NT2/D1 (cell line): ENCODE data around the gene TGM5.

Experiments used
- DNase-seq: peaks from one replicate; pipeline ENCODE4 v3.0.0-alpha.2; 2011; ENCODE audit warnings: low read depth, low spot score
- H3K27me3 ChIP-seq: 2 replicates; pipeline ENCODE4 v1.6.0; 2011; ENCODE audit warnings: mild to moderate bottlenecking; ENCODE audit not compliant: insufficient read length, insufficient read depth
- H3K36me3 ChIP-seq: 2 replicates; pipeline ENCODE4 v1.6.1; 2011; ENCODE audit warnings: mild to moderate bottlenecking, low read length, mixed read lengths; ENCODE audit not compliant: insufficient read depth, insufficient read length
- H3K4me1 ChIP-seq: 2 replicates; pipeline ENCODE4 v1.5.1; 2011; ENCODE audit not compliant: insufficient read depth, insufficient read length
- H3K4me3 ChIP-seq: 2 replicates; pipeline ENCODE4 v1.5.1; 2011; ENCODE audit warnings: low read depth; ENCODE audit not compliant: insufficient read length
- H3K9ac ChIP-seq: 2 replicates; pipeline ENCODE4 v1.6.0; 2011; ENCODE audit warnings: low read depth; ENCODE audit not compliant: insufficient read length
- H3K9me3 ChIP-seq: 2 replicates; pipeline ENCODE4 v1.5.1; 2011; ENCODE audit warnings: mild to moderate bottlenecking, low read length; ENCODE audit not compliant: insufficient read depth
- SUZ12 ChIP-seq: IDR thresholded peaks from 2 replicates; pipeline ENCODE4 v1.6.1; 2011; ENCODE audit not compliant: insufficient read length, insufficient read depth; ENCODE audit errors: extremely low read depth
- YY1 ChIP-seq: IDR thresholded peaks from 2 replicates; pipeline ENCODE4 v1.6.1; 2011; ENCODE audit not compliant: insufficient read length, insufficient read depth
- ZNF274 ChIP-seq: IDR thresholded peaks from 2 replicates; pipeline ENCODE4 v1.6.1; 2011; ENCODE audit warnings: mild to moderate bottlenecking, low read depth, low read length

TGM5 gene

GRCh38 chr15:43251871-43252250 lies 14.9 kb downstream of the TGM5 start:
- no peak overlapping the region for H3K4me3 ChIP-seq
- no peaks in the 10 kb centered on the region for H3K27me3 ChIP-seq
- no peak for DNase-seq
- H3K4me1 ChIP-seq, result no peaks in the 10 kb centered on the region
- H3K9ac ChIP-seq, result no peak overlapping the region
- no peak for TF ChIP-seq YY1
- TF ChIP-seq SUZ12, result no peak
- TF ChIP-seq ZNF274, result no peak
- no peaks in the 10 kb centered on the region for H3K36me3 ChIP-seq
- no peaks in the 10 kb centered on the region for H3K9me3 ChIP-seq

- H3K4me3 ChIP-seq, result no peak overlapping the region
- H3K9ac ChIP-seq, result no peak overlapping the region
- no peaks in the 10 kb centered on the region for H3K36me3 ChIP-seq
- no peak for TF ChIP-seq ZNF274
- no peaks in the 10 kb centered on the region for H3K9me3 ChIP-seq
- H3K4me1 ChIP-seq, result no peaks in the 10 kb centered on the region
- no peak for DNase-seq
- H3K27me3 ChIP-seq, result no peaks in the 10 kb centered on the region
Observed at GRCh38 chr15:43251185-43251870, 15.4 kb downstream of the TGM5 start.

GRCh38 chr15:43250785-43251184 lies 15.9 kb downstream of the TGM5 start:
- no peaks in the 10 kb centered on the region for H3K4me1 ChIP-seq
- no peaks in the 10 kb centered on the region for H3K27me3 ChIP-seq
- no peaks in the 10 kb centered on the region for H3K9me3 ChIP-seq
- no peaks in the 10 kb centered on the region for H3K36me3 ChIP-seq
- no peak overlapping the region for H3K4me3 ChIP-seq
- DNase-seq, result no peak
- no peak overlapping the region for H3K9ac ChIP-seq
- TF ChIP-seq ZNF274 (no peak), YY1 (no peak), SUZ12 (no peak)

GRCh38 chr15:43249699-43250203 lies 17.0 kb downstream of the TGM5 start:
- no peak overlapping the region for H3K4me3 ChIP-seq
- H3K4me1 ChIP-seq, result no peaks in the 10 kb centered on the region
- no peak for DNase-seq
- H3K27me3 ChIP-seq, result no peaks in the 10 kb centered on the region
- no peaks in the 10 kb centered on the region for H3K36me3 ChIP-seq
- no peak overlapping the region for H3K9ac ChIP-seq
- TF ChIP-seq SUZ12 (no peak), ZNF274 (no peak), YY1 (no peak)
- H3K9me3 ChIP-seq, result no peaks in the 10 kb centered on the region

GRCh38 chr15:43249236-43249635 lies 17.5 kb downstream of the TGM5 start:
- H3K9me3 ChIP-seq, result no peaks in the 10 kb centered on the region
- no peak for DNase-seq
- TF ChIP-seq YY1 (no peak), ZNF274 (no peak), SUZ12 (no peak)
- no peak overlapping the region for H3K4me3 ChIP-seq
- H3K4me1 ChIP-seq, result no peaks in the 10 kb centered on the region
- no peaks in the 10 kb centered on the region for H3K27me3 ChIP-seq
- H3K9ac ChIP-seq, result no peak overlapping the region
- no peaks in the 10 kb centered on the region for H3K36me3 ChIP-seq

GRCh38 chr15:43246261-43246774 lies 20.4 kb downstream of the TGM5 start:
- TF ChIP-seq SUZ12 (no peak), ZNF274 (no peak), YY1 (no peak)
- H3K4me1 ChIP-seq, result no peaks in the 10 kb centered on the region
- no peaks in the 10 kb centered on the region for H3K36me3 ChIP-seq
- no peaks in the 10 kb centered on the region for H3K27me3 ChIP-seq
- H3K9me3 ChIP-seq, result no peaks in the 10 kb centered on the region
- H3K9ac ChIP-seq, result no peak overlapping the region
- H3K4me3 ChIP-seq, result no peak overlapping the region
- no peak for DNase-seq

GRCh38 chr15:43244092-43244491 lies 22.6 kb downstream of the TGM5 start:
- no peak for DNase-seq
- Histone ChIP-seq H3K4me1 (no peaks in the 10 kb centered on the region), H3K9me3 (no peaks in the 10 kb centered on the region), H3K9ac (no peak overlapping the region), H3K4me3 (no peak overlapping the region), H3K36me3 (no peaks in the 10 kb centered on the region), H3K27me3 (no peaks in the 10 kb centered on the region)
- TF ChIP-seq SUZ12 (no peak), ZNF274 (no peak), YY1 (no peak)
